IPS-NIHi7 (cell line): ENCODE data around the gene DIDO1.
"Not testable (repeated sequence)": the region's sequence is repeated elsewhere in the genome, so short reads cannot be mapped to it uniquely, and the experiment has no call there.

Source experiments
- DNase-seq: peaks from one replicate; pipeline ENCODE4 v3.0.0; 2012; ENCODE audit warnings: mixed read lengths; ENCODE audit errors: extremely low spot score

Gene DIDO1

GRCh38 chr20:62962891-62963613, 36.7 kb upstream of the DIDO1 start:
- DNase-seq: no peak

DNA sequence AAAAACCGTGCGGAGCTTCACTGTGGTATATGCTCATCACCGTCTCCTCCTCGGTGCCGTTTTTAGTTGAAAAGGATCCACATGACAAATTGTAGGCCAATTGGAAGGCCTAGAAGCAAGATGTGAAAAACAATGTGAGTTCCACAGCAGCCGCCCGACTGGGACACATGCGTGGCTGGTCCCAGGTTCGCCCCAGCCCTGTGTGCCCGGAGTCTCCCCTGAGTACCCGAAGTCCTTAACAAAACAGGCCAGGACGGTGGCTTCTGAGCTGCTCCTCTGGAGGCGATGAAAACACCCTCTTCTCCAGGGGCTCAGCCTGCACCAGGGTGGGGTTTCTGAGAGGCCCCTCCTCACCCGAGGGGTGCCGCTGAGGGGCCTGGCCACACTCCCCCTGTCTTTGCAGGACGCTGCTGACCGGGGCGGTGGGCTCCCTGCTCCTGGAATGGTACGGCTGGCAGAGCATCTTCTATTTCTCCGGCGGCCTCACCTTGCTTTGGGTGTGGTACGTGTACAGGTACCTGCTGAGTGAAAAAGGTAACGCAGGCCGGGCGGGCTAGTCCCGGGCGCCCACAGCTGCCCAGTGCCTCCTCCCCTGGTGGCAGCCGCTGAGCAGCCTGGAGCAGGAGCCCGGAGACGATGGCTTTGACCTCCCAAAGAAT, 36.0 kb upstream of the DIDO1 start:
- DNase-seq: no peak

DNA sequence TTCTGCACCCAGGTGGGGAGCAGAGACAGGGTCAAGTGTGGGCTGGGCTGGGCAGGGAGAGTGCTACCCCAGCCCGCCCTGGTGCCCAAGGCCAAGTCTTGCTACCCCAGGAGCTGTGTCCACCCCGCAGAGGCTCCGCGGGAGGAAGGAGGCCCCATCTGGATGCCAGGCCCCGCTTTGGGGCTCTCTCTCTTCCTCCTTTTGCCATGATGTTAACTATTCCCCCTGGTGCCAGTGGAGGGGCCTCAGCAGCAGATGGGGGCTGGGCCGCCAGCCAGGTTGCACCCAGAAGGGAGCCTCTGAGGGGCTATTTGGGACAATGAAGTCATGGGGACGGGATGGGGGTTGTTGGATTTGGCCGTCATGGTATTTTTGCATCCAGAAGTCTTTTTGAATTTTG, 35.5 kb upstream of the DIDO1 start:
- DNase-seq: no peak

DNA sequence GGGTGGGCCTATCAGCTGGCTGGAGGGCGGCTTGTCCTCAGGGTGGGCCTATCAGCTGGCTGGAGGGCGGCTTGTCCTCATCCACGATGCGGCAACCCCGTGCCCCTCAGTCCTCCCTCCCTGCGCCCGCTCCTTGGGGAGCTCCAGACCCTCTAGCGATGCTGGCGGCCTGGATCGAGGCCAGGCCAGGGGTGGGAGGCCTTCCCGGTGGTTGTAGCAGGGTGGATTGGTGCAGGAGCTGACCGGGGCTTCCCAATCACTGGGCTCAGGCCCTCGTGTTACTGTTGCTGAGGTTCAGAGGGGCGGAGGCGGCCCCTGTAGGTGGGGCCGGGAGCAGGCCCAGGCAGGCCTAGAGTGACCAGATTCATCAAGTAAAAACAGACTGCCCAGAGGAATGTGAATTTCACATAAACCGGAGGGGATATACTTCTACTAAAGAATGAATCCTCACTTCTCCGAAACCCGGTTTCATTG, 35.0 kb upstream of the DIDO1 start:
- DNase-seq: peak; percentile 56

- DNase-seq: not testable (repeated sequence)
Observed at GRCh38 chr20:62960446-62961309, 34.4 kb upstream of the DIDO1 start.

DNA sequence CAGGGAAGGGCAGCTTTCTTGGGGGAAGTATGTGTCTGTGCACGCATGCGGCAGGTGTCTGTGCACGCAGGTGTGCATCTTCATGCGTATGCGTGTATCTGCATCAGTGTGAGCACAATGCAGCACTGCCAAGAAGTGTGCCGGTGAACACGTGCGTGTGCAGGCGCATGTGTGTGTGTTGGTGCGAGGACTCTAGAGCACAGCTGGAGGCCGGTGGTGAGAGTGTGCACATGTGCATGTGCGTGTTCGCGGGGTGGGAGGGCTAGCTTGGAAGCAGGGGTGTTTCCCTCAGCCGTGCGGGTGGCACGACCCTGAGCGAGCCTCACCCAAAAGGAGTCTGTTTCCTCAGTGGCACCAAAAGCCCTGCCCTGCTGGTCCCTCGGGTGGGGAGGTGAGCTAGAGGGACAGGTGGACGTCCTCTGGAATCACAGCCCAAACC, 33.7 kb upstream of the DIDO1 start:
- DNase-seq: no peak

DNA sequence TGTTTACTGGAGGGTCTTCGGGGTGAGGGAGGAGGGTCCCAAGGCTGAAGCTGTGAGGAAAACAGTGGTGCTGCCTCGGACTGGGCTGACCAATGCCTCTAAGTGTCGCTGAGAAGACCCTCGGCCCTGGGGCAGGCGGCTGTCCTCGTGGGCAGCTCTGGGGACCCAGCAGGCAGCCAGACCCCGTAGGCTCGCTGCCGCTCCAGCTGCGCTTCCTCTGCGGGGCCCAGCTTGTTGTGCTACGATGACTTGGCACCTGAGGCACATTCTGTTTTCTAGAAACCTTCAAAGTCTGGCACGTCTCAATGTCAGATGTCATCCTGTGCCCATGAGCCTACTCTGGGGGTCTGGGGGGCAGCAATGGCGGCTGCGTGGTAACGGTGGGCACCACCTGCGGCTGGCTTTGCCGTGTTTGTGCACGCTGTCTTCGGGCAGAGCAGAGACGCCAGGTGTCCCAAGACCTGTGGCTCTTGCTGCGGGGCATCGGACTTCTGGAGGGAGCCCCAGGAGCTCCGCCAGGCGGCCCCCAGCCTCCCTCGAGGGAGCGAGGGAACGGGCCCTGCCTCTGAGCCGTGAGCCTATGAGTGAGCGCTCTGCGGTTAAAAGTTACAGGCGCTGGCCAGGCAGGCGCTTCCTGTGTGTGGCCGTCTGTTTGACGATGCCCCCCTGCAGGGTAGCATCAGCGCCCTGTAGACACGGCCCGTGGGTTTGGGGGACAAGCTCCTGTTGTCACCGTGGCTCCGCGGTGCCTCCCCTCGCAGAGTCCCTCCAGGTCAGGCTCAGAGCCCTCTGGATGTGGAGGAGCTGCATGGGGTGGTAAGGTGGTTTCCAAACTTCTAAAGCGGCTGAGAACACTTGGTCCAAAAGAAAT, 33.0 kb upstream of the DIDO1 start:
- DNase-seq: no peak

DNA sequence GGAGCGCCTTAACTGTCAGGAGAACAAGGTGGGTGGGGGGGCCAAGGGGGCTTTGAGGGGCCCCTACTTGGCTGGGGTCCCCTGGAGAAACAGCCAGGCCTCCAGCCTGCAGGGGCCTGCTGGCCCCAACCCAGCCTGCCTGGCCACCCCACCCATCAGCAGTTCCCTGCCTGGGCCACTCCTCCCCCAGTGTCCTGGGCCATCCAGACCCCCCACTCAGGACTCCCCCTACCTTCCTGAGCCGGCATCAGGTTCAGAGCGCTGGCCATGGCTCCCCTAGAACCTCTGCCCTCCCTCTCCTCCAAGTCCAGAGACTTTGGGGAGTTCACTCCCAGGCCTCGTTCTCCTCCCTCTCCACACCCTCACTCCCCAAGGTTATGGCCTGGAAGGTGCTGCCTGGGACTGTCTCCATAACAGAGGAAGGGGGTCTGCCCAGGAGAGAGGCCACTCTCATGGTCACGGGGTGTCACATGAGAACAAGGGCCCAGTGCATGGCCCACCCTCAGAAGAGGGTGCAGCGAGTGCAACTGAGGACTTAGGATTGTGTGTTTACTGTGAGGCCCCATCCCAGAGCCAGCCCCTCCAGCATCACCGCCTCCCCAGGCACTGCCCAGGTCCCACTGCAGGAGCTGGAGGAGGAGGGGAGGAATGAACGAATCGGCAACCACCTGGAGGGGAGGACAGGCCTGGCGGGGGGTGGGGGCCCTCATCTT, 32.2 kb upstream of the DIDO1 start:
- DNase-seq: no peak

DNA sequence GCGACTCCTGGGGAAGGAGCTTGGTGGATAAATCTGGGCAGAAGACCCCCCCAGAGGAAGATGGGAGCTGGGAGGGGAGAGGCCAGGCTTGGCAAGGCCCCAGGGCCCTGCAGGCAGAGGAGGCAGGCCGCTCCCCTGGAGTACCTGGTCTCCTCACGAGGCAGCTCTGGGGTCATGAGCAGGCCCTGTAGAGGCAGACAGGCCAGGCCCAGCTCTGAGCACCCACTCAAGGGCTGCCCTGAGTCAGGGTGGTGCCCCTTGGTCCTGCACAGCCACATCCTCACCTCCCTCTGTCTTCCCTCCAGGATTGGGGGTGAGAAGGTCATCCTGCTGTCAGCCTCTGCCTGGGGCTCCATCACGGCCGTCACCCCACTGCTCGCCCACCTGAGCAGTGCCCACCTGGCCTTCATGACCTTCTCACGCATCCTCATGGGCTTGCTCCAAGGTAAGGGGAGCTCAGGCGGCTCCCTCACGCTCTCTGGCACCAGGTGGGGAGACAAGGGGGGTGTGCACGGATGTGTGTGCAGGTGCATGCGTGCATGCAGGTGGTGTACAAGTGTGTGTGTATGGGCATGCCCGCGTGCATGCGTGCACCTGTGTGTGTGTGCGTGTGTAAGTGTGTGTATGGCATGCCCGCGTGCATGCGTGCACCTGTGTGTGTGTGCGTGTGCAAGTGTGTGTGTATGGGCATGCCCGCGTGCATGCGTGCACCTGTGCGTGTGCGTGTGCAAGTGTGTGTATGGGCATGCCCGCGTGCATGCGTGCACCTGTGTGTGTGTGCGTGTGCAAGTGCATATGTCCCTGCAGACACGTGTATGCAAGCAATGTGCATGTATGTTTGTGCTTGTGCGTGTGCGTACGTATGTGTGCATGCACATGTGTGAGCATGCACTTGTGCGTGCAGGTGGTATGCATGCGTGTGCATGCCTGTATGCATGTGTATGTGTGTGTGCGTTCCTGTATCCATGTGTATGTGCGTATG, 31.1 kb upstream of the DIDO1 start:
- DNase-seq: no peak

DNA sequence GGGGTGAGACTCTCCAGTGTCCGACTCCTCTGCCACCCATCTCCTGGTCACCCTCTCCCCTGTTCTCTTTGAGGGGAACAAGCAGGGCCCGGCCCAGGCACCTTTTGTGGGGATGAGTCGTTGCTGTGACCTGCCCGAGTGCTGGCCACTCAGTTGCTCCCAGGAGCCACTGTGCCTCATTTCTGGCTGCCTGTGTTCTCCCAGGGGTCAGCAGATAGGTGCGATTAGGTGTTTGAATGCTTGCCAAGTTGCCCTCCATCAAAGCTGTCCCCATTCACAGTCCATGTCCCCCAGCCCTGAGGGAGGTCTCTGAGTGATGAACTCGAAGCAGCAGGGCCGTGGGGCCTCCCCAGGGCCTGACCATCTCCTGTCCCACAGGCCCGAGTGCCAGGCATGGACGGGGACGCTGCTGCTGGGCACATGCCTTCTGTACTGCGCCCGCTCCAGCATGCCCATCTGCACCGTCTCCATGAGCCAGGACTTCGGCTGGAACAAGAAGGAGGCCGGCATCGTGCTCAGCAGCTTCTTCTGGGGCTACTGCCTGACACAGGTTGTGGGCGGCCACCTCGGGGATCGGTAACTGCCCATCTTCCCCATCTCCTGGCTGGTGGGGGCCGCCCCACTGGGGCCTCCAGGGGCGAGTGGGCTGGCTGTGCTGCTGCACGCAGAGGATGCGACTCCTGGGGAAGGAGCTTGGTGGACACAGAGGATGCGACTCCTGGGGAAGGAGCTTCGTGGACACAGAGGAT, 30.3 kb upstream of the DIDO1 start:
- DNase-seq: no peak

- no peak for DNase-seq
Observed at GRCh38 chr20:62955519-62956386, 29.4 kb upstream of the DIDO1 start.

DNA sequence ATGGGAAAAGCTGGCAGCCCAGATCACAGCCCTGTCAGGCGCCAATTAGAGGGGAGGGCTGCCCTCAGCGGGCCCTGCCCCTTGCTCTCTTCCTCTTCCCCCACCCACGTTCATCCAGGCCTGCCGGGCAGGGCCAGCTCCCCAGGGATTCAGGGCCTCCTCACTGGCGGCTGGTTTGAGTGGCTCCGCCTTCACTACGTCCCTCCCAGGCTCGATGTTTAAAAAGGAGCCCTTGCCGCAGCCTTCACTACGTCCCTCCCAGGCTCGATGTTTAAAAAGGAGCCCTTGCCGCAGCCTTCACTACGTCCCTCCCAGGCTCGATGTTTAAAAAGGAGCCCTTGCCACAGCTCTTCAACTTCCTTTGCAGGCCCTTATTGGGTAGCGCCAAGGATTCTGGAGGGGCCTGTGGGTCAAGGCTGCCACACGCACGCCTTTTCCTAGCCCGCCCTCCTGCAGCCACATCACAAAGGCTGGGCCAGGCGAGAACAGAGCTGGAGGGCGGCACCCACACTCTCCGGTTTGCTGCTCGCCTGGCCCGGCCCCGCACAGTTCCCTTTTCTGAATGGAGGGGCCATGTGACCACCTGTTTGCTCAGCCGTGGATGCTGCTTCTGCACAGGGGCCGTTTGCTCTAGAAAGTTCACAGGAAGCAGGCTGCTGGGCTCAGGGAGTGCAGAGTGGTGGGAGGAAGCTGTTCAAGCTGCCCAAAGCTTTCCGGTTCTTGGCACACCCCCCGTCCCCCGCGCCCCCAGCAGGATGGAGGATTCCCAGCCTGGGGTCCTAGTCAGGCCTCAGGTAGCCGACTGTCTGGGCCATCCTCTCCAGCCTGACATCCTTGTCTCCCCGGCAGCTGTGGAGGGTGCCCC, 27.8 kb upstream of the DIDO1 start:
- DNase-seq: peak; percentile 71

DNA sequence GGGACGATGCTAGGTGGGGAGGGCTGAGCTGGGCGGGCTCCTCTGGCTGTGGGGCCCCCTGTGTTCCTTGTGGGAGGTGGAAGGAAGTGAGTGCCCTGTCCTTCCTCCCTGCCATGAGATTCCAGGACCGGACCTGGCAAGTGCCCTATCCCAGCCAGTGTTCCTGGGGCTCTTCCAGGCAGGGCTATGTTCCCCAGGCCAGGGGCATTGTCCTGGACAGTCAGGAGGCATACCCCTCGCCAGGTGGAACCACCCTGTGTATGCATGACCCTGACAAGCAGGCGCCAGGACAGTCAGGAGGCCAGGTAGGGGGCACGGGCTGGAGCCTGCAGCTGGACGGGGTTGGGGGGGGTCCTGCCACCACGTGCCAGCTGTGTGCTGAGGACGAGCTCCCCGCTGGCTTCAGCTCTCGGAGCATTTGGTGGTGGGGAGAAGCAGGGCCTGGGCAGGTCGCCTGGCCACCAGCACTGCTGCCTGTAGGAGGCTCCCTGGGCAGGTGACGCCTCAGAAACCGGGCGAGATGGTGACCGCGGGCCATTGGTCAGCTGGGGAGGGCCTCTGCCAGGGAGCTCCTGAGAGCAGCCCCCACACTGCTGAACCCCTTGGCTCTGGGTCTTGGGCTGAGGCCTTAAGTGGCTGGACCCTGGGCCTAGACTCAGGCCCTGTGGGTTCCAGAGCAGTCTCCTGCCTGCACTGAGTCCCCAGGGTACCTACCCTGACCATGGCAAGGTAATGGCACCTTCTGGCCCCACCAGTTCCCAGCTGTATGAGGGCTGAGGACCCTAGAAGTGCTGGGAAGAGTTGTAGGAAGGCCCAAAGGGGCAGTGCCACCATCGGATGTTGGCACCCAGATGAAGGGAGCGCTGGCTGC, 26.9 kb upstream of the DIDO1 start:
- DNase-seq: no peak

DNA sequence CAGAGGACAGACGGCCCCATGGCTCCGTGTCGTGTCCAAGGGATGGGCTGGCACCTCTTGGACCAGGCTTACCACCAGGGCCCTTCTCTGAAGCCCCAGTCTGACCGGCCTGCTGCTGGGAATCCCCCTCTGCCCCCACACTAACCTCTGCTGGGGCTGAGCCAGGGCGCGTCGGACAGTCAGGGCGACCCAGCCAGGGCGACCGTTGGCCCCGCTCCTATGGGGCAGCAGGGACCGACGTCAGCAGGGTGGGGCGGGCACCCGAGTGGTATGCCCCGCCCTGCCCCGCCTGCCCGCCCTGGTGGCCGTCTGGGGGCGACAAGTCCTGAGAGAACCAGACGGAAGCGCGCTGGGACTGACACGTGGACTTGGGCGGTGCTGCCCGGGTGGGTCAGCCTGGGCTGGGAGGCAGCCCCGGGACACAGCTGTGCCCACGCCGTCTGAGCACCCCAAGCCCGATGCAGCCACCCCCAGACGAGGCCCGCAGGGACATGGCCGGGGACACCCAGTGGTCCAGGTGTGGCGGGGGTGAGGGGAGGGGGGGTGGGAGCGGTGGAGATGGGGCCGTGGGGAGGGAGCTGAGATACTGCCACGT, 26.2 kb upstream of the DIDO1 start, which contains the start of gene SLC17A9:
Gene SLC17A9, plus strand, starts transcription at position 337 of the 595 bp plus-strand sequence. Its CDS starts 122 bp downstream, at position 459.
- DNase-seq: peak; percentile 82

DNA sequence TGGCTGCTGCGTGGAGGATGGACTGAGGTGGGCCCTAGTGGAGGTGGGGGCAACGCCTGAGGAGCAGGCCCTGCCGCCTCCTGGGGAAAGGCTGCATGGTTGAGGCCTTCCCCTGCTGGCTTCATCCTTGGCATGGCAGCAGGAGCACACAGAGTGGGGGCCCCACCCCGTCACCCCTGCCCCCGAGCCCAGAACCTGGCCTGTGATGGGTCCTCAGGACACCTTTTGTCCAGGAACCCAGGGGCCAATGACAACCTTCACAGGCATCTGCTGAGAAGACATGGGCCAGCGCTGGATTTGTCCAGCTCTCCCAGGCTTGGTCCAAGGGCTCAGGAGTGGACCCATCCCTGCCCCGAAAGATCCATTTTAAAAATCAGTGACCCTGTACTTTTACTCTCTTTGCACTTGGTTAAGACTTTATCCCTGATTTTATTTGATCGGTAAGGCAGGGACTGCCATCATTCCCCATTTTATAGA, 25.6 kb upstream of the DIDO1 start:
- DNase-seq: no peak
